ENCODE data around the gene ALDH9A1. TPM values are rescaled to one million over a fixed set of nuclear protein-coding genes. Genes with fewer than 3 reads are reported as not detected.

Gene ALDH9A1
- total RNA-seq, 1 donor from 2014 or later, result 46.8 TPM

GRCh38 chr1:165696625-165697100 lies 1.7 kb downstream of the ALDH9A1 start:
- no peaks in the 10 kb centered on the region for H3K36me3 ChIP-seq (ENCODE audit: control insufficient read depth, insufficient read depth, low read length)
- H3K4me3 ChIP-seq (ENCODE audit: low read depth, low read length), result no peak overlapping the region
- H3K27me3 ChIP-seq (ENCODE audit: control insufficient read depth, insufficient read depth, low read length), result no peaks in the 10 kb centered on the region
- no peak for TF ChIP-seq CTCF (IDR thresholded peaks at IDR 0.05; ENCODE audit: insufficient read depth, low read length, poor library complexity, severe bottlenecking)
- DNase-seq (ENCODE audit: low read depth), result no peak

GRCh38 chr1:165695031-165695430 lies 3.3 kb downstream of the ALDH9A1 start:
- no peak for TF ChIP-seq CTCF (IDR thresholded peaks at IDR 0.05; ENCODE audit: insufficient read depth, low read length, poor library complexity, severe bottlenecking)
- DNase-seq (ENCODE audit: low read depth), result no peak
- H3K36me3 ChIP-seq (ENCODE audit: control insufficient read depth, insufficient read depth, low read length), result no peaks in the 10 kb centered on the region
- H3K27me3 ChIP-seq (ENCODE audit: control insufficient read depth, insufficient read depth, low read length), result no peaks in the 10 kb centered on the region
- H3K4me3 ChIP-seq (ENCODE audit: low read depth, low read length), result no peak overlapping the region

- DNase-seq (ENCODE audit: low read depth), result no peak
- H3K36me3 ChIP-seq (ENCODE audit: control insufficient read depth, insufficient read depth, low read length), result peaks cover 1% of the 10 kb centered on the region
- H3K4me3 ChIP-seq (ENCODE audit: low read depth, low read length), result no peak overlapping the region
- no peaks in the 10 kb centered on the region for H3K27me3 ChIP-seq (ENCODE audit: control insufficient read depth, insufficient read depth, low read length)
- TF ChIP-seq CTCF (IDR thresholded peaks at IDR 0.05; ENCODE audit: insufficient read depth, low read length, poor library complexity, severe bottlenecking), result no peak
These were observed 10.3 kb downstream of the ALDH9A1 start for GRCh38 chr1:165688046-165688445.

- H3K27me3 ChIP-seq (ENCODE audit: control insufficient read depth, insufficient read depth, low read length), result no peaks in the 10 kb centered on the region
- H3K36me3 ChIP-seq (ENCODE audit: control insufficient read depth, insufficient read depth, low read length), result peaks cover 1% of the 10 kb centered on the region
- no peak for DNase-seq (ENCODE audit: low read depth)
- no peak for TF ChIP-seq CTCF (IDR thresholded peaks at IDR 0.05; ENCODE audit: insufficient read depth, low read length, poor library complexity, severe bottlenecking)
- no peak overlapping the region for H3K4me3 ChIP-seq (ENCODE audit: low read depth, low read length)
These were observed 11.4 kb downstream of the ALDH9A1 start for GRCh38 chr1:165686971-165687433.

GRCh38 chr1:165686121-165686970 lies 12.0 kb downstream of the ALDH9A1 start:
- Histone ChIP-seq H3K4me3 (ENCODE audit: low read depth, low read length) (no peak overlapping the region), H3K27me3 (ENCODE audit: control insufficient read depth, insufficient read depth, low read length) (no peaks in the 10 kb centered on the region), H3K36me3 (ENCODE audit: control insufficient read depth, insufficient read depth, low read length) (peaks cover 1% of the 10 kb centered on the region)
- no peak for DNase-seq (ENCODE audit: low read depth)
- TF ChIP-seq CTCF (IDR thresholded peaks at IDR 0.05; ENCODE audit: insufficient read depth, low read length, poor library complexity, severe bottlenecking), result peak; percentile 13
